Measurements from ENCODE around the gene F7.

- TF ChIP-seq, protein P1, sequence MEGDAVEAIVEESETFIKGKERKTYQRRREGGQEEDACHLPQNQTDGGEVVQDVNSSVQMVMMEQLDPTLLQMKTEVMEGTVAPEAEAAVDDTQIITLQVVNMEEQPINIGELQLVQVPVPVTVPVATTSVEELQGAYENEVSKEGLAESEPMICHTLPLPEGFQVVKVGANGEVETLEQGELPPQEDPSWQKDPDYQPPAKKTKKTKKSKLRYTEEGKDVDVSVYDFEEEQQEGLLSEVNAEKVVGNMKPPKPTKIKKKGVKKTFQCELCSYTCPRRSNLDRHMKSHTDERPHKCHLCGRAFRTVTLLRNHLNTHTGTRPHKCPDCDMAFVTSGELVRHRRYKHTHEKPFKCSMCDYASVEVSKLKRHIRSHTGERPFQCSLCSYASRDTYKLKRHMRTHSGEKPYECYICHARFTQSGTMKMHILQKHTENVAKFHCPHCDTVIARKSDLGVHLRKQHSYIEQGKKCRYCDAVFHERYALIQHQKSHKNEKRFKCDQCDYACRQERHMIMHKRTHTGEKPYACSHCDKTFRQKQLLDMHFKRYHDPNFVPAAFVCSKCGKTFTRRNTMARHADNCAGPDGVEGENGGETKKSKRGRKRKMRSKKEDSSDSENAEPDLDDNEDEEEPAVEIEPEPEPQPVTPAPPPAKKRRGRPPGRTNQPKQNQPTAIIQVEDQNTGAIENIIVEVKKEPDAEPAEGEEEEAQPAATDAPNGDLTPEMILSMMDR (IDR thresholded peaks at IDR 0.05), result no peak
- no peak for TF ChIP-seq POLR2AphosphoS5 (IDR thresholded peaks at IDR 0.05)
These were observed 57.4 kb downstream of the F7 start for GRCh38 chr13:113162783-113163685.
